H9 (cell line): ENCODE measurements around the gene PPP2R5B. TPM values are rescaled to one million over a fixed set of nuclear protein-coding genes. Genes with fewer than 3 reads are reported as not detected.

ENCODE experiments used
- DNase-seq: peaks from one replicate; pipeline ENCODE4 v3.0.0-alpha.2; 2017
- H2AFZ ChIP-seq: one replicate; pipeline ENCODE4 v1.6.1; 2013; ENCODE audit warnings: mild to moderate bottlenecking, low read length, control low read depth, moderate library complexity
- H2AK5ac ChIP-seq: 2 replicates; pipeline ENCODE4 v1.6.1; 2013; ENCODE audit warnings: low read length, control low read depth, mixed read lengths; ENCODE audit not compliant: insufficient read length
- H2BK120ac ChIP-seq: one replicate; pipeline ENCODE4 v1.6.1; 2013; ENCODE audit warnings: low read depth, mild to moderate bottlenecking, low read length, control low read depth, inconsistent platforms; ENCODE audit not compliant: poor library complexity, severe bottlenecking
- H2BK12ac ChIP-seq: 2 replicates; pipeline ENCODE4 v1.6.1; 2013; ENCODE audit warnings: low read length, control low read depth, mixed read lengths, low read depth; ENCODE audit not compliant: insufficient read length
- H2BK15ac ChIP-seq: 2 replicates; pipeline ENCODE4 v1.6.1; 2013; ENCODE audit warnings: low read depth, low read length, control low read depth
- H2BK20ac ChIP-seq: one replicate; pipeline ENCODE4 v1.6.1; 2013; ENCODE audit warnings: low read depth, mild to moderate bottlenecking, low read length, control low read depth, inconsistent platforms; ENCODE audit not compliant: poor library complexity, severe bottlenecking
- H2BK5ac ChIP-seq: 2 replicates; pipeline ENCODE4 v1.6.1; 2013; ENCODE audit warnings: low read length, control low read depth, mixed read lengths; ENCODE audit not compliant: insufficient read length
- H3K14ac ChIP-seq: 2 replicates; pipeline ENCODE4 v1.6.1; 2013; ENCODE audit warnings: low read length, control low read depth; ENCODE audit not compliant: insufficient read depth
- H3K18ac ChIP-seq: 2 replicates; pipeline ENCODE4 v1.6.1; 2013; ENCODE audit warnings: low read depth, mild to moderate bottlenecking, mixed read lengths, low read length, control low read depth; ENCODE audit not compliant: insufficient read length
- H3K23ac ChIP-seq: 2 replicates; pipeline ENCODE4 v1.6.1; 2013; ENCODE audit warnings: low read length, control low read depth, mixed read lengths, low read depth; ENCODE audit not compliant: insufficient read length
- H3K23me2 ChIP-seq: 2 replicates; pipeline ENCODE4 v1.6.1; 2013; ENCODE audit warnings: low read depth, mild to moderate bottlenecking, mixed read lengths, low read length, control low read depth; ENCODE audit not compliant: insufficient read length, poor library complexity, severe bottlenecking
- H3K27ac ChIP-seq: 2 replicates; pipeline ENCODE4 v1.5.1; 2013; ENCODE audit warnings: low read length, control low read depth, mixed read lengths, low read depth; ENCODE audit not compliant: insufficient read length
- H3K27me3 ChIP-seq: 2 replicates; pipeline ENCODE4 v1.6.1; 2013; ENCODE audit warnings: low read length, control low read depth, inconsistent platforms; ENCODE audit not compliant: insufficient read depth
- H3K4ac ChIP-seq: 2 replicates; pipeline ENCODE4 v1.6.1; 2013; ENCODE audit warnings: low read depth, mild to moderate bottlenecking, control low read depth, inconsistent platforms, low read length, moderate library complexity
- H3K4me1 ChIP-seq: 2 replicates; pipeline ENCODE4 v1.6.1; 2013; ENCODE audit warnings: low read length, control low read depth, inconsistent platforms; ENCODE audit not compliant: insufficient read depth
- H3K4me2 ChIP-seq: 2 replicates; pipeline ENCODE4 v1.6.1; 2013; ENCODE audit warnings: low read length, control low read depth, mixed read lengths; ENCODE audit not compliant: insufficient read length, insufficient read depth
- H3K56ac ChIP-seq: 2 replicates; pipeline ENCODE4 v1.6.1; 2013; ENCODE audit warnings: low read depth, mild to moderate bottlenecking, mixed read lengths, low read length, control low read depth; ENCODE audit not compliant: insufficient read length
- H3K79me1 ChIP-seq: 2 replicates; pipeline ENCODE4 v1.6.1; 2013; ENCODE audit warnings: low read depth, mild to moderate bottlenecking, moderate library complexity, low read length, control low read depth, inconsistent platforms; ENCODE audit not compliant: insufficient read depth, poor library complexity, severe bottlenecking
- H3K79me2 ChIP-seq: 2 replicates; pipeline ENCODE4 v1.6.1; 2013; ENCODE audit warnings: low read length, control low read depth, inconsistent platforms; ENCODE audit not compliant: insufficient read depth
- H3K9ac ChIP-seq: 2 replicates; pipeline ENCODE4 v1.6.1; 2013; ENCODE audit warnings: low read length, control low read depth, mixed read lengths; ENCODE audit not compliant: insufficient read length; ENCODE audit errors: extremely low read depth
- H3K9me3 ChIP-seq: one replicate; pipeline ENCODE4 v1.6.1; 2013; ENCODE audit warnings: low read depth, low read length, inconsistent platforms; ENCODE audit not compliant: control insufficient read depth
- H3T11ph ChIP-seq: one replicate; pipeline ENCODE4 v1.6.1; 2013; ENCODE audit warnings: mild to moderate bottlenecking, low read length, control low read depth, inconsistent platforms
- H4K20me1 ChIP-seq: one replicate; pipeline ENCODE4 v1.6.1; 2013; ENCODE audit not compliant: control insufficient read depth, insufficient read length, insufficient read depth
- H4K5ac ChIP-seq: 2 replicates; pipeline ENCODE4 v1.6.1; 2013; ENCODE audit warnings: low read depth, mild to moderate bottlenecking, mixed read lengths, low read length, control low read depth; ENCODE audit not compliant: insufficient read length
- H4K8ac ChIP-seq: replicated peaks from 2 replicates; pipeline ENCODE4 v1.6.1; 2013; ENCODE audit warnings: low read length, control low read depth, mixed read lengths, low read depth; ENCODE audit not compliant: insufficient read length
- H4K91ac ChIP-seq: 2 replicates; pipeline ENCODE4 v1.6.1; 2013; ENCODE audit warnings: low read depth, mild to moderate bottlenecking, moderate library complexity, mixed read lengths, low read length, control low read depth; ENCODE audit not compliant: insufficient read length
- H3K27ac Mint-ChIP-seq, 3 experiments: 2 replicates in 2 of 3; 3 replicates in 1 of 3; pipeline ENCODE4 v1.8.0; 2020 to 2021; ENCODE audit warnings: mixed read lengths in 3 of 3, mild to moderate bottlenecking in 1 of 3, moderate library complexity in 1 of 3
- H3K27me3 Mint-ChIP-seq: 2 replicates; pipeline ENCODE4 v1.8.0; 2021; ENCODE audit warnings: low read depth, mild to moderate bottlenecking, moderate library complexity, mixed read lengths
- H3K36me3 Mint-ChIP-seq, 3 experiments: 2 replicates in 2 of 3; 3 replicates in 1 of 3; pipeline ENCODE4 v1.8.0; 2020 to 2021; ENCODE audit warnings: low read depth in 3 of 3, mixed read lengths in 3 of 3; ENCODE audit not compliant: insufficient read depth in 1 of 3
- H3K4me1 Mint-ChIP-seq, 2 experiments: 2 replicates each; pipeline ENCODE4 v1.8.0; 2020; ENCODE audit warnings: mixed read lengths in 2 of 2
- H3K4me3 Mint-ChIP-seq, 2 experiments: 2 replicates in 1 of 2; 3 replicates in 1 of 2; pipeline ENCODE4 v1.8.0; 2020 to 2021; ENCODE audit warnings: mild to moderate bottlenecking in 2 of 2, mixed read lengths in 2 of 2, moderate library complexity in 1 of 2
- H3K9me3 Mint-ChIP-seq, 2 experiments: 2 replicates in 1 of 2; 3 replicates in 1 of 2; pipeline ENCODE4 v1.8.0; 2020; ENCODE audit warnings: mild to moderate bottlenecking in 2 of 2, mixed read lengths in 2 of 2, moderate library complexity in 1 of 2
- CTCF ChIP-seq: fragments of 200-600 bp; sonication (generic); conservative IDR thresholded peaks from 3 replicates; pipeline ENCODE4 v1.8.0; 2021; ENCODE audit warnings: antibody characterized with exemption, mild to moderate bottlenecking
- WGBS: extraction: QIAGEN DNeasy Blood & Tissue Kit; methylation state at CpG from one replicate; pipeline ENCODE4 v1.1.7; 2013; ENCODE audit warnings: missing lambda C conversion rate, low lambda C conversion rate, mixed read lengths; ENCODE audit not compliant: insufficient read length; ENCODE audit errors: extremely low coverage; 5-methylcytosine and 5-hydroxymethylcytosine counted together
- total RNA-seq: library from RNA; stranded (reverse); gene quantifications from 2 replicates; pipeline ENCODE4 v1.2.1, GENCODE V29; 2021

PPP2R5B gene
- total RNA-seq, 1 experiment from 2014 or later, result 6.3 TPM

- H3K9ac ChIP-seq, result no peak overlapping the region
- H3K36me3 Mint-ChIP-seq, result peaks cover 14 to 46% (median 42%) of the 10 kb centered on the region in 3 experiments; a peak in 6 of 7 replicates
- no CpG with 5 or more reads among the region's 13 CpGs for WGBS
These were observed 18.2 kb upstream of the PPP2R5B start for GRCh38 chr11:64906314-64906635.

More at GRCh38 chr11:64906314-64906635, 18.2 kb upstream of the PPP2R5B start:
- no peak for TF ChIP-seq CTCF
- H3K9me3 ChIP-seq, result no peaks in the 10 kb centered on the region
- H3K27ac ChIP-seq, result no peak overlapping the region
- no peak overlapping the region for H3K4me3 Mint-ChIP-seq
- H2AK5ac ChIP-seq, result no peak overlapping the region
- H2AFZ ChIP-seq, result no peak overlapping the region
- no peak overlapping the region for H2BK5ac ChIP-seq
- no peak overlapping the region for H2BK20ac ChIP-seq
- no peak overlapping the region for H3K23ac ChIP-seq
- no peak overlapping the region for H3K4ac ChIP-seq
- H2BK120ac ChIP-seq, result no peak overlapping the region
- no peak overlapping the region for H2BK12ac ChIP-seq
- H3K9me3 Mint-ChIP-seq, result no peaks in the 10 kb centered on the region
- H3K4me1 Mint-ChIP-seq, result no peaks in the 10 kb centered on the region
- H3K27me3 ChIP-seq, result no peaks in the 10 kb centered on the region
- no peak overlapping the region for H4K91ac ChIP-seq
- H3K23me2 ChIP-seq, result no peaks in the 10 kb centered on the region
- no peak overlapping the region for H4K8ac ChIP-seq
- no peak for DNase-seq
- H3K79me1 ChIP-seq, result no peaks in the 10 kb centered on the region
- no peak overlapping the region for H3T11ph ChIP-seq
- no peak overlapping the region for H3K18ac ChIP-seq
- H3K56ac ChIP-seq, result no peak overlapping the region
- H3K27ac Mint-ChIP-seq, result no peak overlapping the region
- H3K14ac ChIP-seq, result no peak overlapping the region
- no peaks in the 10 kb centered on the region for H3K79me2 ChIP-seq
- no peaks in the 10 kb centered on the region for H4K20me1 ChIP-seq
- no peak overlapping the region for H2BK15ac ChIP-seq
- no peak overlapping the region for H3K4me2 ChIP-seq
- H4K5ac ChIP-seq, result no peak overlapping the region
- H3K4me1 ChIP-seq, result no peaks in the 10 kb centered on the region
- H3K27me3 Mint-ChIP-seq, result no peaks in the 10 kb centered on the region
